ENCODE data around the gene ZKSCAN1.

The ZKSCAN1 gene

GRCh38 chr7:100088621-100089457, 73.4 kb downstream of the ZKSCAN1 start, which contains the start of gene COPS6:
COPS6 (plus strand) TSS chr7:100088969; CDS start chr7:100088991, 22 bp downstream.
- peak; percentile 87 for DNase-seq (ENCODE audit: low spot score)
- H3K4me3 ChIP-seq = peak within 1 kb of the TSS; percentile 94
- peak within 1 kb of the TSS; percentile 85 to 93 for H3K27ac ChIP-seq
- TF ChIP-seq, protein P1, sequence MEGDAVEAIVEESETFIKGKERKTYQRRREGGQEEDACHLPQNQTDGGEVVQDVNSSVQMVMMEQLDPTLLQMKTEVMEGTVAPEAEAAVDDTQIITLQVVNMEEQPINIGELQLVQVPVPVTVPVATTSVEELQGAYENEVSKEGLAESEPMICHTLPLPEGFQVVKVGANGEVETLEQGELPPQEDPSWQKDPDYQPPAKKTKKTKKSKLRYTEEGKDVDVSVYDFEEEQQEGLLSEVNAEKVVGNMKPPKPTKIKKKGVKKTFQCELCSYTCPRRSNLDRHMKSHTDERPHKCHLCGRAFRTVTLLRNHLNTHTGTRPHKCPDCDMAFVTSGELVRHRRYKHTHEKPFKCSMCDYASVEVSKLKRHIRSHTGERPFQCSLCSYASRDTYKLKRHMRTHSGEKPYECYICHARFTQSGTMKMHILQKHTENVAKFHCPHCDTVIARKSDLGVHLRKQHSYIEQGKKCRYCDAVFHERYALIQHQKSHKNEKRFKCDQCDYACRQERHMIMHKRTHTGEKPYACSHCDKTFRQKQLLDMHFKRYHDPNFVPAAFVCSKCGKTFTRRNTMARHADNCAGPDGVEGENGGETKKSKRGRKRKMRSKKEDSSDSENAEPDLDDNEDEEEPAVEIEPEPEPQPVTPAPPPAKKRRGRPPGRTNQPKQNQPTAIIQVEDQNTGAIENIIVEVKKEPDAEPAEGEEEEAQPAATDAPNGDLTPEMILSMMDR (IDR thresholded peaks at IDR 0.05) = no peak

DNA sequence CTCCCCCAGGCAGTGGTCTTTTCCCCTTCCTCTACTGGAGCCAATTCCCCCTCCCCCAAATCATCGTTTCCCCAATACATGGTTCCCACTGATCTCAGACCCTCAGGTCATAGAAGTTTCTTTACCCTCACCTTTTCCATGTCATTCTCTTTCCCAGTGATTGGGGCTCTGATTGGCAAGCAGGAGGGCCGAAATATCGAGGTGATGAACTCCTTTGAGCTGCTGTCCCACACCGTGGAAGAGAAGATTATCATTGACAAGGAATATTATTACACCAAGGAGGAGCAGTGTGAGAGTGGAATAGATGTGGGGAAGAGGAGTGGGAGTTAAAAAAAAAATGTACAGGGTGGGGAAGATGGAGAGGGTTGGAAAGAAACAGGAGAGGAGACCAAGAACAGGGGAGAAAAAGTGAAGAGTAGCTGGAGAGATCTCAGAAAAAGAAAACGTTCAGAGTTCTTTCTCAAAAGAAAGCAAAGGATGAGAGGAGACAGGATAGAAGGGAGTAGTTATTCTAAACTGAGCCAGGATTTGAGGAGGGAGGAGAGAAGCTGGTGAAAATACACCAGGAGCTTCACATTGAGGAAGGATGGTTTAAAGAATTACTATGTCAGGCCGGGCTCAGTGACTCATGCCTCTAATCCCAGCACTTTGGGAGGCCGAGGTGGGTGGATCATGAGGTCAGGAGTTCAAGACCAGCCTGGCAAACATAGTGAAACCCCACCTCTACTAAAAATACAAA, 74.2 kb downstream of the ZKSCAN1 start:
- DNase-seq (ENCODE audit: low spot score) = no peak
- TF ChIP-seq, protein P1 (IDR thresholded peaks at IDR 0.05) = no peak
- H3K4me3 ChIP-seq = peak overlapping the region; percentile 94
- peak overlapping the region; percentile 85 to 93 for H3K27ac ChIP-seq

GRCh38 chr7:100090527-100091410, 75.4 kb downstream of the ZKSCAN1 start:
- Histone ChIP-seq H3K27ac (no peak overlapping the region), H3K4me3 (no peak overlapping the region)
- DNase-seq (ENCODE audit: low spot score) = no peak
- TF ChIP-seq, protein P1 (IDR thresholded peaks at IDR 0.05) = no peak
